ENCODE results near the gene PTPN3.

PTPN3 gene

DNA sequence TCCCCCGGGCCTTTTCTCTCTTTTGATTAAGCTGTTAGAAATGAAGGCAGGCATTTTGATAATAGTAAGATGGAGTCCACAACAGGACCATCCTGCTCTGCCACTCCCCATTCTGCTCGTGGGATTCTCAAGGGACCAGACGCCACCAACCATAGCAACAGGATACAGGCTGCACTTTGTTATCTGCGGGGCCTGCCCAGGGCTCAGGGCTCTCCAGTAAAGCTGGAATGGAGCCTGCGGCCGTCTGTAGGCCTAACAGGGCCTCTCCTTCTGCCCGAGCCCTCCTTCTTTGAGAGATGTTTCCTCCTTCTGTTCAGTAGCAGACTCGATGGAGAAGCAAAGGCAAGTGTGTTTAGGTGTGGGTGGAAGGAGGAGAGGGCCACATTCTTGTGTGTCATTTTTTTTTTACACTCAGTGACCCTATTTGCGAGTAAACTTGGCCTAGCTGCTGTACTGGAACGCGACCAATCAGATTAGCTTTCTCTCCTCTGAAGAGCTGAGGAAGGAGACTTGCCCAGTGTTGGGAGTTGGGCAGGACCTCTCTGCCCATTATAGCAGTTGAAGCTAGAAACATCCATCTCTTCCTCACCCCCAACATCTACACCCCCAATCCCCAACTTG lies 168.4 kb downstream of the PTPN3 start:
- no peak for DNase-seq

GRCh38 chr9:109328978-109329637 lies 169.0 kb downstream of the PTPN3 start:
- no peak for DNase-seq

Measured in NK-92 treated with Interleukin-12 subunit alpha and Interleukin-12 subunit beta, amount 100 ng/mL, for 24 hours (cell line).